GM18907 (cell line): ENCODE measurements around the gene PCNT.
"Not testable (repeated sequence)": the region's sequence is repeated elsewhere in the genome, so short reads cannot be mapped to it uniquely, and the experiment has no call there.

Source experiments
- ATAC-seq: cut with Tn5 transposase; IDR thresholded peaks from one replicate; pipeline ENCODE4 v1.9.1; 2021; ENCODE audit warnings: mild to moderate bottlenecking, moderate library complexity; ENCODE audit not compliant: unreplicated experiment

PCNT gene

DNA sequence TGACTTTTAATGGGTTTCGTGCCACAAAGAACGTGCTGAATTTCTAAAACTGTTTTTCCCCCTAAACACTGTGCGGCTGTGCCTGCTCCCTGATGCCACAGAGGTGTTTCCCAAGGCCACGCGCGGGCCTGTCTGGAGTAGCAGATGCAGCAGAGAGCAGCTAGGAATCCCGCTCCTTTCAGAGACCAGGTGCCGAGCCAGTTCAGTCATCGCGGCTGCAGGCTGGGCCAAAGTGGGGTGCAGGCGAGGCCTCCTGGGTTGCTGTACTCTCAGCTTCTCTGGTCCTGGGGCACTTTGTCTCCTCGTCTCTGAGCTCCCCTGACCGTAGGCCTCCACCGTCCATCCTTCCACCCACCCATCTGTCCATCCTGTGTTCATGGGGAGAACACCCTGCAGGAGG is 117.4 kb downstream of the PCNT start:
- ATAC-seq: no peak

DNA sequence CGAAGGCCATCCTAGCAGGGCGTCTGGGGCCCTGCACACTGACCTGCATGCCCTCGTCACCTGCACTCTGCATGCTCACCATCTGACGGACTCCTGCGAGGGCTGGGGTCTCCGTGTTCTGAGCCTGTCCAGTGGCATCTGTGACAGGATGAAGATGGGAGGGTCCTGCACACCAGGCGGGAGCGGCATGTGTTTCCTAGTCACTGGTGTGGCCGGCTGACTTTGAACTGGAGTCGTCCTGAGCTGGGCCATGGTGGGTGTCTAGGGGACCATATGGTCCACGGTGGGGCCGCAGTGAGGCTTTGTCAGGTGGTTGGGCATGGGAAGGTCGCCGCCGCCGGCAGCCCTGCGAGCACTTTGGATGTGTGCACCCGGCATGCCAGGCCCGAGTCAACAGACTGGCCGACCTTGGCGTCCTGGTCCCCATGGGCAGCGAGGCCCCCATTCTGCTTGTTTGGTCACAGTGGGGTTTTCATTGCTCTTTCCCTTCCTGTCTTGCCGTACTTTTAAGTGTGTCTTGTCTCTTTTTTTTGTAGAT is 118.1 kb downstream of the PCNT start:
- no peak for ATAC-seq

DNA sequence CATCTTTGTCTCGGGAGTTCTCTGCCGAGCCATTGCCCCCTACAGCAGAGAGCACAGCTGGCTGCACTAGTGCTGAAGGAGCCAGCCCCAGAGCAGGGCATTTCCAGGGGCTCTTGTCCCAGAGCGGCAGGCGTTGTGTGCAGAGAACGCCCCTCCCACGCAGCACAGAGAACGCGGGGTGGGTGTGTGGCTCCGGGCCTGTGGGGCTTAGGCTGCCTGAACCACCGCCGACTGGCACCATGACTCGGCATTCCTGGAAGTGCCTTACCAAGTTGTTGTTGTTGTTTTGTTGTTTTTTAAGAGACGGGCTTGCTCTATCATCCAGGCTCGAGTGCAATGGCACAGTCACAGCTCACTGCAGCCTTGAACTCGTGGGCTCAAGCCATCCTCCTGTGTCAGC is 119.0 kb downstream of the PCNT start:
- ATAC-seq: no peak

DNA sequence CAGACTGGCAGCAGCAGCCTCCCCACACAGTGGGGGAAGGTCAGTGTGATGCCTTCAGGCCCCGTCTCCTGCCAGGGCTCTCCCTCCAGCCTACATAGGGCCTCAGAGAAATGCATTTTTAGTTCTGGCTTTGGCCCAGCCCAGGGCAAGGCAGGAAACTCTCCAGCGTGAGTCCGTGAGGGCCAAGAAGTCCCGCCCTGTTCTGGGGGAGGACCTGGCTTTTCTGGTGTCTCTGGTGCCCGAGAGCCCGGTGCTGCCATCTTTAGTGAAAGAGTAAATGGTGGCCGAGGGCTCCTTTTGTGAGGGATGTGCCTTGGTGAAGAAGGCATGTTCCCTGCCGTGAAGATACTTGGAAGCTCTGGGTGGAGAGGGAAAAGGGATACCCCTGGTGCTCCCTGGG is 120.0 kb downstream of the PCNT start:
- ATAC-seq: no peak

DNA sequence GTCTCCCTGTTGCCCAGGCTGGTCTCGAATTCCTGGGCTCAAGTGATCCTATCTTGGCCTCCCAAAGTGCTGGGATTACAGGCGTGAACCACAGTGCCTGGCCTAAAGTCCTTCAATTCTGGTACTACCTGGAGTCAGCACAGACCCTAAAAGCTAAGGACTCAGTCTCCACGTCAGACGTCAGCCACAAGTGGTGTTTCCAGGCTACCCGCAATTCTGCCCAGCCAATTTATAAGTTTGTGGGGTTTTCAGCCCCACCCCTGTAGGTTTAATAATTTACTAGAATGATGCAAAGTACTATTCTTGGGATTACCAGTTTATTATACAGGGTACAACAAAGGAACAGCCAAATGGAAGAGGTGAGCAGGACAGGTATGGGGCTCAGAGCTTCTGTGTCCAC is 124.2 kb downstream of the PCNT start:
- ATAC-seq: no peak

DNA sequence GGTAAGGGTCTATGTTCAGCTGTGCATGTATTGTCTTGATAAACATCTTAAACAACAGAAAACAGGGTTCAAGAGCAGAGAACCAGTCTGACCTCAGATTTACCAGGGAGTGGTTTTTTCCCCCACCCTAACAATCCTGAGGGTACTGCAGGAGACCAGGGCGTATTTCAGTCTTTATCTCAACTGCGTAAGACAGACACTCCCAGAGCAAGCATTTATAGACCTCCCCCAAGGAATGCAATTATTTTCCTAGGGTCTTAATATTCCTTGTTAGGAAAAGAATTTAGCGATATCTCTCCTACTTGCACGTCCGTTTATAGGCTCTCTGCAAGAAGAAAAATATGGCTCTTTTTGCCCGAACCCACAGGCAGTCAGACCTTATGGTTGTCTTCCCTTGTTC is 124.9 kb downstream of the PCNT start:
- ATAC-seq: not testable (repeated sequence)

DNA sequence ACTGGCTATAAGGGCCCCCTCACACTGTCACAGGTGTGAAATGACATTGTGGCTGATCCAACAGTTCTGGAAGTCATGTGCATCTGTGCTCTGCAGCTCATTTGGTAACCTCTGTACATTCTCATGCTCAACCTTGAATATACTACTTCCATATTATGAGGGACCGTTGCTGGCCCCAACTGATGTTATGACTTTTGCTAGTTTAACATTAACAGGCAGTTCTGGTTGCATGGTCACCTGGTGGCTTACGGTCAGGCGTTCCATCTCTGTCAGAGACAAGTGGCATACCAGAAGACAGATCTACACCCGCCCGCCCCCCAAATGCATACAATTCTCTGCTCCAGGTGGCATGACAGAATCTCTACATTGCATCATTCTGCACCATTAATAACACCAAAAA is 128.8 kb downstream of the PCNT start:
- no peak for ATAC-seq

DNA sequence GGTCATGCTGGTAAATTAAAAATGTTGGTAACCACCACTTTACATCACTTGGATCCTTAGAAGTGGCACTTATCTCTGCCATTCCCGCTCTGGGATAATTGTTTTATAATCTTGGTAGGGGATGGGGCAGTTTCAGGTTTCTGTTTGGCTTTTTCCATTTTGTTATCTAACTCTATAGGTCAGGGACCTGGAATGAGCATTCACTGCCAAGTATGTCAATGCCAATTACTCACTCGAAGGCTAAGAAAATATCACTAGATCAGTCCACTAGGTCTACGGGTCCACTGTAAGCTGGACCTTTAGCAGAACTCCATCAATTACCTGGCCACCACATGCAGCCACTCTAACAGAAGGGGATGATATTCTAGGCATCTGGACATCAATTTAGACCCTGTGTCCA is 130.2 kb downstream of the PCNT start:
- no peak for ATAC-seq

DNA sequence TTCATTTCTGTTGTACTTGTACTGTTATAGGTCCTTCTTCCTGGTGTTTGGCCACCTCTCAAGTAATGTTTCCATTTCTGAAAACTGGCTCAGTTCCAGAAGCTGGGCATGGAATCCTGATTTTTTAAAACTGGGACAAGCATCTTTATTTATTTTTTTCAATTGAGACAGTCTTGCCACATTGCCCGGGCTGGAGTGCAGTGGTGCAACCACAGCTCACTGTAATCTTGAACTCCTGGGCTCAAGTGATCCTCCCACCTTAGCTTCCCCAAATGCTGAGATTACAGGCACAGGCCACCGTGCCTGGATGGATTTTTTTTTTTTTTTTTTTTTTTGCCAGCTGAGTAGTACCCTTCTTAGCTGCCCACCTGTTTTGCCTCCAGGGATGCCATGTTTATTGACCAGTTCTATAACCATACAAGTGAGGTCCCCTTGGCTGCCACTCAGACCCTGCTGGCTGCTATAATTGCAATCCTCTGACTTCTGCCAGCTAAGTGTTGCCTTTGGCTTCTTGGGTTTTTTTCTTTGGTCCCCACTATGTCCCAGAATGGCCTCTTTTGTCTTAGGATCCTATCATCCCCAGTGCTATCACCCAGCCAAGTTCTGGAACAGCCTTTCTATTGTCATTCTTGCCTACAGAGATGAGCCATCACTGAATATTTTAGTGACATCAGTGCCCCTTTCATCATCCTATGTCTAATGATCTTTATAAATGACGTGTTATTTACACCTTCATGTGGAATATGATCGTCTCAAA is 130.9 kb downstream of the PCNT start:
- no peak for ATAC-seq

DNA sequence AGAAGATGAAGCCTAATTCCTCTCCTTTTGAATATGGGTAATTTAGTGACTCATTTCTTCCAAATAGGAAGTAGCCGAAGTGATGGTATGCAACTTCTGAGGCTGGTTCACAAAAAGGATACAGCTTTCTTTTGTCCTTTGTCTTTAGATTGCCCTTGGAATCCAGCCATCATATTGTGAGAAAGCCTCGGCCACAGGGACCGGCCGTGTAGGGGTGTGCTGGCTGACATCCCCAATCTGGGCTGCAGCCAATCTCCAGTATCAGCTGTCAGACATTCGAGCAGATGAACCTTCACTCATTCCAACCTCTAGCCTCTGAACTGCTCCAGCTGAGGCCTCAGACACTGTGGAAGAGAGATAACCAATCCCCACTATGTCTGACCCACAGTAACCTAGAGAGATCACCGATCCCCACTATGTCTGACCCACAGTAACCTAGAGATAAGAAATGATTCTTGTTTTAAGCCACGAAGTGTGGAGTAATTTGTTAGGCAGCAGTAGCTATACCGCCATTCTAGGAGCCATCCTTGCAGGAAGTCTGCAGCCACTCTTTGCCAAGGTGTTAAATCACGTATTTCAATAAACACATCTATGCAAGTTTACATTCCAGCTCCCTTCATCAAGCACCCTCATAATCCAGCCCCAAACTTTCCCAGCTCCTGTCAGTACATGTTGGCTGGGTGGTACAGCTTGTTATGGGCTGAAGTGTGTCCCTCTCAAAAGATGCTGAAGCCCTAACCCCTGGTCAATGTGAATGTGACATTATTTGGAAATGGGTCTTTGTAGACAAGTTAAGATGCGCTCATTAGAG is 131.8 kb downstream of the PCNT start:
- no peak for ATAC-seq

DNA sequence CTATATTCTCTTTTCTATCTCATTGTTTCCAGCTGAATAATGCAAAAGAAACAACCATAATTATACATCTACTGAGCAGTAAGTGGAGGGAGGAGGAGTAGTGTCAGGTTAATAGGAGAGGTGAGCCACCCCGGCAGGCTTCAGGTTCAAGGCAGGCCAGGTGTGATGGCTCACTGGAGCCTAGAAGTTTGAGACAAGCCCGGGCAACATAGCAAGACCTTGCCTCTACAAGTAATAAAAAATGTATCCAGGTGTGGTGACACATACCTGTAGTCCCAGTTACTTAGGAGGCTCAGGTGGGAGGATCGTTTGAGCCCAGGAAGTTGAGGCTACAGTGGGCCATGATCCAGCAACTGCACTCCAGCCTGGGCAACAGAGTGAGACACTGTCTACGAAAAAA is 132.8 kb downstream of the PCNT start:
- no peak for ATAC-seq

DNA sequence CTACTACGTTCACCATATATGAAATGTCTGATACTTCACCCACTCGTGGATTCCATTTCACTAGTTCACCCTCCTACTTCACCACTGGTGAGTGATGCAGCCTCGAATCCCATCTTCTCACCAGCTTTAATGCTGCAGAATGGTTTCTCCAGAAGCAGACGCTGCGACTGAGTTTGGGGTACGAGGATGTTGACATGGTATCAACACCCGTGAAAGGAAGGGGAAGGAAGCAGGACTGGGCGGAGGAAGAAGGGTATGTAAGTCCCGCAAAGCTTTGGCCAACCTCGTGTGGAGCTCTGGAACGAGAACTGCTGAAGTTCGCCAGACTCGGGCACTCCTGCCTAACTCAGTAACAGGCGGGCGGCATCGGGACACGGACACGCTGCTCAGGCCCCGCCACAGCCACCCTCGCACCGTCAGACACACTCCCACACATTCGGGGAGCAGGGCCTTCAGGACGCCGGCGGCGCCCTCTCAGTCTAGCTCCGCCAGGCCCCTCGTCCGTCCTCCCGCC is 133.9 kb downstream of the PCNT start:
- peak; percentile 28 for ATAC-seq

DNA sequence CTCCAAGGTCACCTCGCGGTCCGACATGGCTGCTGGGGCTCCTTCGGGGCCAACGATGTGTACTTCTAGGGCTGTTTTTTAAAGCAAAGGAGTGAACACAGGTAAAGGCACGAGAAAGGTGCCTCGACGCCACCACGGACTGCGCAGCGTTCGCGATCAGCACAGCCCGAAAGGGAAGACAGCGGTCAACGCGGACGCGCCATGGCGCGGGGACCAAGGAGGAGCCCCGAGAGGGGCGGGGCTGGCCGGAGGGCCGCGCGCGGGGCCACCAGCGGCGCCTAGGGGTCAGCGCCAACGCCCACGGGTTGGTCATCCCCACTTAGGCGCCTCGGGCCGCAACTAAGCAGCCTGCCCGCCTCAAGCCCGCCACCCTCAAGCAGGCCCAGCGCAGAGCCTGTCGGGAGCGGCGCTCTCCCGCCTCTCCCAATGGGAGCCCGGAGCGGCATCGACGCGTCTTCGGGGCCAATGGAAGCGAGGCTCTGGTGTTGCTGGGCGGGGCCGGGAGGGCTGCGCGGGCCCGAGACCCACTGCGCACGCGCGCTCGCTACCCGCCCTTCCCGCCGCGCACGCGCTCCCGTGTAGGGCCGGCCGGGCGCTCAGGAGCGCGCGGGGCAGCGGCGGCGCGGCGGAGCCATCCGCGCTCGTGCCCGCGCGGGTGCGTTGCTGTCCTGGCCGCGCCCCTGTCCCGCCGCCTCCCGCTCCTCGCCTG is 134.5 kb downstream of the PCNT start, which contains the start of gene DIP2A:
Gene DIP2A (plus strand): TSS at position 577 of the 709 bp plus-strand sequence. CDS start 241 bp downstream, outside the sequence.
- ATAC-seq: peak; percentile 89

DNA sequence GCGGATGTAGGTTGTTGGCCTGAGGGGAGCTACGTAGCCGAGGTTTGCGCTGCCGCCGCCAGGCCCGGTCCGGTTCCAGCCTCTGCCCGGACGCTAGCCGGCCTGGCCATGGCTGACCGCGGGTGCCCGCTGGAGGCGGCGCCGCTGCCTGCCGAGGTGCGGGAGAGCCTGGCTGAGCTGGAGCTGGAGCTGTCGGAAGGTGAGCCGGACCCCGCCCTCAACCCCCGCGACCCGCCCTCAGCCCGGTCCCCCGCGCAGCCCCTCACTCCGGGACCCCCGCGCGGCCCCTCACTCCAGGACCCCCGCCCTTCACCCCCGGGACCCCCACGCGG is 135.0 kb downstream of the PCNT start:
- ATAC-seq: no peak

DNA sequence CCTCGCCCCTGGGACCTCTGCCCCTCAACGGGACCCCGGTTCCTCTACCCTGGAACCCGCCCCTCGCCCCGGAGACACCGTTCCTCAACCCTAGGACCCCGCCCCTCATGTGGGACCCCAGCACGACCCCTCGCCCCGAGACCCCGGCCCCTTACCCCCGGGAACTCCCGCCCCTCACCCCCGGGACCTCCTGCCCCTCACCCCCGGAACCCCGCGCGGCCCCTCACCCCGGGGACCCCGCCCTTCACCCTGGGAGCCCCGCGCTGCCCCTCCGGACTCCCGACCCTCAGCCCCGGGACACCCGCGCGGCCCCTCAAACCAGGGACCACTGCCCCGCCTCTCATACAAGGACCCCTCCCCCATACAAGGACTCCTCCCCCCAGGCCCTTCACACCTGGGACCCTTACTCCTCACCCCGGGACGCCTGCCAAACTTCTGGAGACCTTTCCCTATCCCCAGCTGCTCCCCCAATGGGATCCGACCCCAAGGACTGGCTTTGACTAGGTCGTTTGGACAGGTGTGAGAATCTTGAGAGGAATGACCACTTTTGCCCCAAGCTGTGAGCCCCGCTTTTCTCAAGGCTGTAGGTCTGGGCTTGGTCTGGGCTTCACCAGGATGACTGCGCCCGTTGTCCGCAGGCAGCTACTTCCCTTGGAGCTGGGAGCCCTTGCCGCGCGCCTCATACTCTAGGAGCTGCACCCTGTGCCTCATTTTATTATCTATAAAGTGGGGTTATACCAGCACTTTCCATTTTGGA is 135.6 kb downstream of the PCNT start:
- no peak for ATAC-seq

DNA sequence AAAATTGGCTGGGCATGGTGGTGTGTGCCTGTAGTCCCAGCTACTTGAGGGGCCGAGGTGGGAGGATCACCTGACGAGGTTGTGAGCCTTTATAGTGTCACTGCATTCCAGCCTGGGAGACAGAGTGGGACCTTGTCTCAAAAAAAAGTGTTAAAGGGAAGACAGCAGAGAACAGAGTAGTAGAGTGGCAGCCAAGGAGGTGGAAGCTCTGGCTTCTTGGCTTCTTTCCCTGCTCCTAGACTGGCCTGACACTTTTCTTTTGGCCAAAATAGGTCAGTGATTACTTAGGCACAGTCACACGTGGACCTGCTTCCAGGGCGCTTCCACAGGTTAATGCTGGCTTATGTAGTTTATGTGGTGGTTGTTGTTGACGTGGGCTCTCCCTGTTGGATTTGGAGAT is 138.0 kb downstream of the PCNT start:
- no peak for ATAC-seq

DNA sequence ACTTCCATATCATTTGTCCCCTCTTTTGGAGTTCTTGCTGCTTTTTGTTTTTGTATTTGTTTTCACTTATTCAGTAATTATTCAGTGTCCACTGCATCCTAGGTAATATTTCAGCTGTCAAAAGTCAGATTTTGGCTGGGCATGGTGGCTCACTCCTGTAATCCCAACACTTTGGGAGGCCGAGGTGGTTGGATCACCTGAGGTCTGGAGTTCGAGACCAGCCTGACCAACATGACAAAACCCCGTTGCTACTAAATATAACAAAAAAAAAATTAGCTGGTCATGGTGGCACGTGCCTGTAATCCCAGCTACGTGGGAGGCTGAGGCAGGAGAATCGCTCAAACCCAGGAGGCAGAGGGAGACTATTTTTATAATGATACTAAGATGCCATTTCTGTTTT is 141.2 kb downstream of the PCNT start:
- ATAC-seq: not testable (repeated sequence)

DNA sequence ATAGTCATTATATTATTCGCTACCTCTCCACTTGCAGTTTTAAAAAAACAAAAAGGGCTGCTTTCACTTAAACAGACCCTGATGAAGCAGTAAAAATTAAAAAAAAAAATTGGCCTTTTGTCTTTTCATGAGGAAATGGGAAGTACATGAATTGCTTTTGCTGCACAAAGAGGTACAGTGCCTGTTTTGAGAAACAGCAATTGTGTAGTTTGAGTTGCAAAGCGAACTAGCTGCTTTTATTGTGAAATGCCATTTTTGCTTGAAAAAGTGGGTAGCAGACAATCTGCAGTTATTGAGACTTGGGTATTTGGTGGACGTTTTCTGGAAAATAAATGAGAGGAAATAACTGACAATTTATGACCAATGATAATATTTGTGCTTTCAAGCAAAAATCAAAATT is 141.7 kb downstream of the PCNT start:
- no peak for ATAC-seq

DNA sequence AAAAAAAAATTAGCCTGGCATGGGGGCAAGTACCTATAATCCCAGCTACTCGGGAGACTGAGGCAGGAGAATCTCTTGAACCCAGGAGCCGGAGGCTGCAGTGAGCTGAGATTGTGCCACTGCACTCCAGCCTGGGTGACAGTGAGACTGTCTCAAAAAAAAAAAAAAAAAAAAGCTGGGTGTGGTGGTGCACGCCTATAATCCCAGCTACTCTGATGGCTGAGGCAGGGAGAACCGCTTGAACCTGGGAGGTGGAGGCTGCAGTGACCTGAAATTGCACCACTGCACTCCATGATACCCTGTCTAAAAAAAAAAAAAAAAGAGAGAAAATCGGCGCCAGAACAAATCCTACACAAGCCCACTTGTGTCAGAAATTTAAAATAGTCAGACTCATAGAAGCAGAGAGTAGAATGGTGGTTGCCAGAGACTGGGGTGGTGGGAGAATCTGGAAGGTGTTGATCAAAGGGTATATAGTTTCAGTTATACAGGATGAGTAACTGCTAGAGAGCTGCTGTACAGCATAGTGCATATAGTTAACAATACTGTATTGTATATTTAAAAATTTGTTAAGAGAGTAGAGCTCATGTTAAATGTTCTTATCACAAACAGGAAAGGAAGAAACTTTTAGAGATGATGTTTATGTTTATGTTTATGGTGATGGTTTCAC is 144.3 kb downstream of the PCNT start:
- no peak for ATAC-seq

DNA sequence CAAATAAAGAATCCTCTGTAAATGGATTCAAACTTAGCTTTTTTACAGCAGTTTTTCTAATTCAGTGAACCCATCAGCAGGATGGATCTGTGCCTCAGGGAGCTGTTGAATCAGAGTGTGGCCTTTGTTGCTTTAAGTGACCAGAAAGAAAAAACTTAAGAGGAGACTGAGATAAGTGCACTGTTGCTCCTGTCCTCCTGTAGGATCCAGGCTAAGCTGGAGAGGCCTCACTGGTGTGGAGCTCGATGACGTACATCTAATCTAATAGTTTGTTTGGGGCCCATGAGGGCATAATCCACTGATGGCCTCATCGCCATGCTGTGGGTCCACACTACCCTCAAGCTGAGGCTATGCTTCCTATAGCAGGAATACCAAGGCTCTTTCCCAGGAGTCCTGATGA is 145.3 kb downstream of the PCNT start:
- ATAC-seq: no peak
